DMS153 treated with DMSO at 0.1 percent for 48 hours (cell line): ENCODE data around the gene HEATR3.

ENCODE experiments used
- DNase-seq: peaks from one replicate; lab custom pipeline; 2025; ENCODE audit not compliant: unreplicated experiment; lab: John Stamatoyannopoulos, UW

The HEATR3 gene

GRCh38 chr16:50152807-50153595 is 87.2 kb downstream of the HEATR3 start, which contains the start of gene TENT4B:
Gene TENT4B (plus strand): TSS chr16:50153306. CDS start chr16:50153622, 316 bp downstream.
- DNase-seq, result no peak

GRCh38 chr16:50153596-50154419 is 88.0 kb downstream of the HEATR3 start:
- DNase-seq, result no peak

GRCh38 chr16:50154420-50154950 is 88.7 kb downstream of the HEATR3 start:
- DNase-seq, result no peak

GRCh38 chr16:50155925-50156324 is 90.2 kb downstream of the HEATR3 start:
- DNase-seq, result no peak
